GM12864 (cell line): ENCODE measurements around the gene USP17L19.
"Not testable (repeated sequence)": the region's sequence is repeated elsewhere in the genome, so short reads cannot be mapped to it uniquely, and the experiment has no call there.

Experiments used
- DNase-seq: peaks from one replicate; pipeline ENCODE4 v3.0.0-alpha.2; 2011; ENCODE audit warnings: low read depth
- H3K4me3 ChIP-seq: 2 replicates; pipeline ENCODE4 v1.5.1; 2011; ENCODE audit warnings: mild to moderate bottlenecking, low read depth, low read length, control low read depth

Gene USP17L19, protein sequence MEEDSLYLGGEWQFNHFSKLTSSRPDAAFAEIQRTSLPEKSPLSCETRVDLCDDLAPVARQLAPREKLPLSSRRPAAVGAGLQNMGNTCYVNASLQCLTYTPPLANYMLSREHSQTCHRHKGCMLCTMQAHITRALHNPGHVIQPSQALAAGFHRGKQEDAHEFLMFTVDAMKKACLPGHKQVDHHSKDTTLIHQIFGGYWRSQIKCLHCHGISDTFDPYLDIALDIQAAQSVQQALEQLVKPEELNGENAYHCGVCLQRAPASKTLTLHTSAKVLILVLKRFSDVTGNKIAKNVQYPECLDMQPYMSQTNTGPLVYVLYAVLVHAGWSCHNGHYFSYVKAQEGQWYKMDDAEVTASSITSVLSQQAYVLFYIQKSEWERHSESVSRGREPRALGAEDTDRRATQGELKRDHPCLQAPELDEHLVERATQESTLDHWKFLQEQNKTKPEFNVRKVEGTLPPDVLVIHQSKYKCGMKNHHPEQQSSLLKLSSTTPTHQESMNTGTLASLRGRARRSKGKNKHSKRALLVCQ

DNA sequence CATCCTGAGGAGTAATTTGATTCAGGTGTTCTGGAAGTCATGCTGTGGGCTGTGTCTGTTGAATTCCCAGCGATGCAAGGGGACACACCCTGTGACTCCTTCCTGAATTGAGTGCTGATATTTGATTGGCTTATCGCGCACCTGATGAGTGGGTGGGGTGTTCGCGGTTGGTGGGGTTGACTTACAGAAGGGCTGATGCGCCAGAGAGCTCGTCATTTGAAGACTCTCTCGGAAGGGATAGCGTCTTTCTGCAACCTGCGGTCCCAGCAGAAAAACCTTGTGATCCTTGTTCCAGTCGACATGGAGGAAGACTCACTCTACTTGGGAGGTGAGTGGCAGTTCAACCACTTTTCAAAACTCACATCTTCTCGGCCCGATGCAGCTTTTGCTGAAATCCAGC, at the start of gene USP17L19:
USP17L19 (plus strand) TSS at position 301 of the 400 bp plus-strand sequence; CDS start at position 301, 0 bp downstream.
- DNase-seq, H3K4me3 ChIP-seq: not testable (repeated sequence)

- DNase-seq, H3K4me3 ChIP-seq: not testable (repeated sequence)
These were observed 42.8 kb upstream of the USP17L19 start, which contains the start of gene USP17L10 for GRCh38 chr4:9210357-9210756. Gene USP17L10, plus strand, starts transcription at chr4:9210657. Its CDS starts 0 bp downstream, at chr4:9210657.

GRCh38 chr4:9214701-9215100, 38.5 kb upstream of the USP17L19 start:
- DNase-seq, H3K4me3 ChIP-seq: not testable (repeated sequence)

DNA sequence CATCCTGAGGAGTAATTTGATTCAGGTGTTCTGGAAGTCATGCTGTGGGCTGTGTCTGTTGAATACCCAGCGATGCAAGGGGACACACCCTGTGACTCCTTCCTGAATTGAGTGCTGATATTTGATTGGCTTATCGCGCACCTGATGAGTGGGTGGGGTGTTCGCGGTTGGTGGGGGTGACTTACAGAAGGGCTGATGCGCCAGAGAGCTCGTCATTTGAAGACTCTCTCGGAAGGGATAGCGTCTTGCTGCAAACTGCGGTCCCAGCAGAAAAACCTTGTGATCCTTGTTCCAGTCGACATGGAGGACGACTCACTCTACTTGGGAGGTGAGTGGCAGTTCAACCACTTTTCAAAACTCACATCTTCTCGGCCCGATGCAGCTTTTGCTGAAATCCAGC, 38.1 kb upstream of the USP17L19 start, which contains the start of gene USP17L11:
USP17L11 (plus strand) TSS at position 301 of the 400 bp plus-strand sequence; CDS start at position 301, 0 bp downstream.
- H3K4me3 ChIP-seq, DNase-seq: not testable (repeated sequence)

DNA sequence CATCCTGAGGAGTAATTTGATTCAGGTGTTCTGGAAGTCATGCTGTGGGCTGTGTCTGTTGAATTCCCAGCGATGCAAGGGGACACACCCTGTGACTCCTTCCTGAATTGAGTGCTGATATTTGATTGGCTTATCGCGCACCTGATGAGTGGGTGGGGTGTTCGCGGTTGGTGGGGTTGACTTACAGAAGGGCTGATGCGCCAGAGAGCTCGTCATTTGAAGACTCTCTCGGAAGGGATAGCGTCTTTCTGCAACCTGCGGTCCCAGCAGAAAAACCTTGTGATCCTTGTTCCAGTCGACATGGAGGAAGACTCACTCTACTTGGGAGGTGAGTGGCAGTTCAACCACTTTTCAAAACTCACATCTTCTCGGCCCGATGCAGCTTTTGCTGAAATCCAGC, 33.3 kb upstream of the USP17L19 start, which contains the start of gene USP17L12:
USP17L12 (plus strand) TSS at position 301 of the 400 bp plus-strand sequence; CDS start at position 301, 0 bp downstream.
- not testable (repeated sequence) for DNase-seq, H3K4me3 ChIP-seq

- DNase-seq, H3K4me3 ChIP-seq: not testable (repeated sequence)
These were observed 28.6 kb upstream of the USP17L19 start, which contains the start of gene USP17L13 for GRCh38 chr4:9224596-9224995. Gene USP17L13, plus strand, starts transcription at chr4:9224896. Its CDS starts 0 bp downstream, at chr4:9224896.

- DNase-seq, H3K4me3 ChIP-seq: not testable (repeated sequence)
These were observed 22.9 kb upstream of the USP17L19 start for GRCh38 chr4:9230249-9230648.

DNA sequence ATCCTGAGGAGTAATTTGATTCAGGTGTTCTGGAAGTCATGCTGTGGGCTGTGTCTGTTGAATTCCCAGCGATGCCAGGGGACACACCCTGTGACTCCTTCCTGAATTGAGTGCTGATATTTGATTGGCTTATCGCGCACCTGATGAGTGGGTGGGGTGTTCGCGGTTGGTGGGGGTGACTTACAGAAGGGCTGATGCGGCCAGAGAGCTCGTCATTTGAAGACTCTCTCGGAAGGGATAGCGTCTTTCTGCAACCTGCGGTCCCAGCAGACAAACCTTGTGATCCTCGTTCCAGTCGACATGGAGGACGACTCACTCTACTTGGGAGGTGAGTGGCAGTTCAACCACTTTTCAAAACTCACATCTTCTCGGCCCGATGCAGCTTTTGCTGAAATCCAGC, 19.1 kb upstream of the USP17L19 start, which contains the start of gene USP17L15:
USP17L15 (plus strand) TSS at position 301 of the 400 bp plus-strand sequence; CDS start at position 301, 0 bp downstream.
- H3K4me3 ChIP-seq, DNase-seq: not testable (repeated sequence)

DNA sequence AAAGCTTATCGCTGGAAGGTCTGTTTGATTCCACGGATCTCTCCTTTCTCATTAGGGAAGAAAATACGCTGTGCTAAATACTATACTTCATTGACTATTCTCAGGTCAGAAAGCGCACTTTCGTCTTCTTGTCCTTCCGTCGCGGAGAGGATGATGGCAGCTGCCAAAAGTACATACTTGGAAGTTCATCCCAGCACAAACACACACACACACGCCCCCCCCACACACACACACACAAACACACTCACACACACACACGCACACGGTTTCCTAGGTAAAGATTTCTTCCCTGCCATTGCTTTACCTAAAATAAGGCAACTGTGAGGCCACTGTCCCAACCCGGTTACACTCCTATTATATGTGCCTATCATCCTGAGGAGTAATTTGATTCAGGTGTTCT, 14.7 kb upstream of the USP17L19 start:
- H3K4me3 ChIP-seq, DNase-seq: not testable (repeated sequence)

GRCh38 chr4:9243579-9243978, 9.6 kb upstream of the USP17L19 start, which contains the start of gene USP17L17:
Gene USP17L17, plus strand, starts transcription at chr4:9243879. Its CDS starts 0 bp downstream, at chr4:9243879.
- not testable (repeated sequence) for H3K4me3 ChIP-seq, DNase-seq

- DNase-seq, H3K4me3 ChIP-seq: not testable (repeated sequence)
These were observed 5.1 kb upstream of the USP17L19 start, which contains the start of gene USP17L18 for GRCh38 chr4:9247953-9248680. Gene USP17L18, plus strand, starts transcription at chr4:9248630. Its CDS starts 0 bp downstream, at chr4:9248630.

- H3K4me3 ChIP-seq, DNase-seq: not testable (repeated sequence)
These were observed 4.6 kb downstream of the USP17L19 start, which contains the start of gene USP17L20 for GRCh38 chr4:9257824-9258223. Gene USP17L20, plus strand, starts transcription at chr4:9258124. Its CDS starts 0 bp downstream, at chr4:9258124.

GRCh38 chr4:9262572-9262971, 9.4 kb downstream of the USP17L19 start, which contains the start of gene USP17L21:
Gene USP17L21, plus strand, starts transcription at chr4:9262872. Its CDS starts 0 bp downstream, at chr4:9262872.
- not testable (repeated sequence) for DNase-seq, H3K4me3 ChIP-seq

- H3K4me3 ChIP-seq, result not testable (repeated sequence)
These were observed 14.1 kb downstream of the USP17L19 start, which contains the start of gene USP17L22 for GRCh38 chr4:9267319-9267718. Gene USP17L22, plus strand, starts transcription at chr4:9267619. Its CDS starts 0 bp downstream, at chr4:9267619.

DNA sequence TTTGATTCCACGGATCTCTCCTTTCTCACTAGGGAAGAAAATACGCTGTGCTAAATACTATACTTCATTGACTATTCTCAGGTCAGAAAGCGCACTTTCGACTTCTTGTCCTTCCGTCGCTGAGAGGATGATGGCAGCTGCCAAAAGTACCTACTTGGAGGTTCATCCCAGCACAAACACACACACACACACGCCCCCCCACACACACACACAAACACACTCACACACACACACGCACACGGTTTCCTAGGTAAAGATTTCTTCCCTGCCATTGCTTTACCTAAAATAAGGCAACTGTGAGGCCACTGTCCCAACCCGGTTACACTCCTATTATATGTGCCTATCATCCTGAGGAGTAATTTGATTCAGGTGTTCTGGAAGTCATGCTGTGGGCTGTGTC, 18.5 kb downstream of the USP17L19 start:
- DNase-seq, H3K4me3 ChIP-seq: not testable (repeated sequence)

More at GRCh38 chr4:9267319-9267718, 14.1 kb downstream of the USP17L19 start, which contains the start of gene USP17L22:
- DNase-seq, result not testable (repeated sequence)
